DOHH2 (cell line): ENCODE measurements around the gene AGBL5.
A peak's percentile ranks its signal among the peaks of the same experiment; 100 is the strongest.

Experiments used
- H3F3A ChIP-seq: fragments of 200-600 bp; sonication (generic), shearing (Covaris generic); 2 replicates; pipeline ENCODE4 v1.6.0; 2016; ENCODE audit warnings: antibody characterized with exemption, mild to moderate bottlenecking; ENCODE audit not compliant: control insufficient read depth, insufficient read depth
- H3K27ac ChIP-seq: fragments of 200-600 bp; sonication (generic); 2 replicates; pipeline ENCODE4 v1.5.1; 2014; ENCODE audit warnings: low read depth, mild to moderate bottlenecking, low read length, moderate library complexity
- H3K27me3 ChIP-seq: fragments of 200-600 bp; sonication (generic); 2 replicates; pipeline ENCODE4 v1.6.1; 2014; ENCODE audit warnings: mild to moderate bottlenecking, low read length, mixed read lengths; ENCODE audit not compliant: control insufficient read depth
- H3K36me3 ChIP-seq: fragments of 200-600 bp; sonication (generic); 2 replicates; pipeline ENCODE4 v1.6.1; 2014; ENCODE audit warnings: mild to moderate bottlenecking, low read length, moderate library complexity, mixed read lengths; ENCODE audit not compliant: control insufficient read depth
- H3K4me1 ChIP-seq: fragments of 200-600 bp; sonication (generic); 2 replicates; pipeline ENCODE4 v1.6.1; 2014; ENCODE audit warnings: mild to moderate bottlenecking, low read length, mixed read lengths; ENCODE audit not compliant: control insufficient read depth
- H3K4me2 ChIP-seq: fragments of 200-600 bp; sonication (generic); 2 replicates; pipeline ENCODE4 v1.6.0; 2014; ENCODE audit warnings: mild to moderate bottlenecking, low read length, moderate library complexity
- H3K4me3 ChIP-seq: fragments of 200-600 bp; sonication (generic); 2 replicates; pipeline ENCODE4 v1.5.1; 2014; ENCODE audit warnings: mild to moderate bottlenecking, low read length, mixed read lengths
- H3K79me2 ChIP-seq: fragments of 200-600 bp; sonication (generic); 2 replicates; pipeline ENCODE4 v1.6.1; 2014; ENCODE audit warnings: mild to moderate bottlenecking, low read length, mixed read lengths; ENCODE audit not compliant: control insufficient read depth
- H3K9me2 ChIP-seq: fragments of 200-600 bp; sonication (generic); replicated peaks from 2 replicates; pipeline ENCODE4 v1.6.1; 2014; ENCODE audit warnings: mild to moderate bottlenecking, low read length, mixed read lengths; ENCODE audit not compliant: control insufficient read depth
- H3K9me3 ChIP-seq: fragments of 200-600 bp; sonication (generic); 2 replicates; pipeline ENCODE4 v1.6.1; 2014; ENCODE audit warnings: antibody characterized with exemption, low read length, mixed read lengths; ENCODE audit not compliant: control insufficient read depth, insufficient read depth
- H4K20me1 ChIP-seq: fragments of 200-600 bp; sonication (generic); 2 replicates; pipeline ENCODE4 v1.6.0; 2014; ENCODE audit warnings: low read depth, mild to moderate bottlenecking, antibody characterized with exemption, low read length, moderate library complexity; ENCODE audit not compliant: control insufficient read depth, insufficient read depth
- CTCF ChIP-seq: fragments of 200-600 bp; sonication (generic); IDR thresholded peaks from one replicate; pipeline ENCODE4 v1.5.1; 2014; ENCODE audit warnings: antibody characterized with exemption, mild to moderate bottlenecking, low read depth, low read length; ENCODE audit not compliant: poor library complexity, severe bottlenecking
- EZH2phosphoT487 ChIP-seq: fragments of 200-600 bp; sonication (generic); IDR thresholded peaks from 2 replicates; pipeline ENCODE4 v1.6.1; 2017; ENCODE audit warnings: borderline replicate concordance, mild to moderate bottlenecking, antibody characterized with exemption, low read length, moderate library complexity, mixed read lengths

AGBL5 gene

GRCh38 chr2:27029051-27029450 lies 22.4 kb upstream of the AGBL5 start:
- Histone ChIP-seq H4K20me1 (0 out of 2 replicates have a peak, but pooled peaks cover 5% of the 10 kb centered on the region), H3K9me3 (no peaks in the 10 kb centered on the region), H3K4me3 (no peak overlapping the region), H3F3A (no peaks in the 10 kb centered on the region), H3K36me3 (peaks cover 2% of the 10 kb centered on the region; the same call in 1 of the 2 replicates), H3K9me2 (no peaks in the 10 kb centered on the region), H3K27ac (no peak overlapping the region), H3K4me1 (peaks cover 13% of the 10 kb centered on the region), H3K4me2 (no peak overlapping the region), H3K27me3 (no peaks in the 10 kb centered on the region), H3K79me2 (peaks cover 23% of the 10 kb centered on the region)
- TF ChIP-seq EZH2phosphoT487 = no peak
- TF ChIP-seq CTCF = no peak

- Histone ChIP-seq H3K9me3 (no peaks in the 10 kb centered on the region), H3F3A (no peaks in the 10 kb centered on the region), H3K4me2 (peak within 1 kb of the TSS; percentile 89), H3K4me3 (peak within 1 kb of the TSS; percentile 84), H3K27me3 (no peaks in the 10 kb centered on the region), H3K27ac (no peak within 1 kb of the TSS), H3K79me2 (peaks cover 37% of the 10 kb centered on the region), H3K4me1 (peaks cover 17% of the 10 kb centered on the region), H3K9me2 (no peaks in the 10 kb centered on the region), H3K36me3 (peaks cover 35% of the 10 kb centered on the region), H4K20me1 (0 out of 2 replicates have a peak, but pooled peaks cover 5% of the 10 kb centered on the region)
- TF ChIP-seq EZH2phosphoT487 (no peak), CTCF (no peak)
These were observed 18.8 kb upstream of the AGBL5 start, which contains the start of gene TMEM214 for GRCh38 chr2:27032495-27033252. Gene TMEM214 (plus strand): TSS chr2:27032965. CDS start chr2:27033016, 51 bp downstream.

GRCh38 chr2:27033253-27033852 lies 18.1 kb upstream of the AGBL5 start:
- Histone ChIP-seq H3K9me3 (no peaks in the 10 kb centered on the region), H3K27me3 (no peaks in the 10 kb centered on the region), H3K4me3 (peak overlapping the region; percentile 84), H3K27ac (no peak overlapping the region), H3F3A (no peaks in the 10 kb centered on the region), H3K4me2 (peak overlapping the region; percentile 89), H3K36me3 (peaks cover 41% of the 10 kb centered on the region), H4K20me1 (0 out of 2 replicates have a peak, but pooled peaks cover 5% of the 10 kb centered on the region), H3K4me1 (peaks cover 17% of the 10 kb centered on the region), H3K9me2 (no peaks in the 10 kb centered on the region), H3K79me2 (peaks cover 37% of the 10 kb centered on the region)
- no peak for TF ChIP-seq CTCF
- no peak for TF ChIP-seq EZH2phosphoT487
